ENCODE measurements around the gene SPTBN1.

The SPTBN1 gene

DNA sequence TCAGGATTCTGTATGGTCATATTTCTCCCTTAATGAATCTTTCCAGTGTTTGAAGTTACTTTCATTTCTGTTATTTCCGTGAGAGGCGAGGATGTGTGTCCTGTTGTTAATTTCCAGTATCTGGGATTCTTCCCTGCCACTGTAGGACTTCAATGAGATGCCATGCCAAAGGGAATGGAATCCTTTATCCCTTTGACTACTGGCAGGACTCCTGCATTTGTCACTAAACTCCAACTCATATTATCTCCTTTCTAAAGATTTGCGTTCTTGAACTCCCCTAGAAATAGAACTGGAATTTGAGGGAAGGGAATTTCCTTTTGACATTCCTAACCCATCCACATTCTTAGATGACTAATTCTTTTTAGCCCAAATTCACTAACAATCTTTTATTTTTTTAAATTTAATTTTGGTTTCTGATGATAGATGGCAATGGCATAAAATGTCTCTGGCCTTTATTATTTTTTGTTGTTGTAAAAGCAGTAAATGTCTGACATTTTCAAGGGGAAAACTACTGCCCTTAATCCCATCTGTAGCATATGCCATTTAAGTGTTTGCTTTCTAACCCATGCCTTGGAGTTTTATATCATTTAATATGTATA is 179.5 kb downstream of the SPTBN1 start:
- FAIRE-seq (no peak), DNase-seq (ENCODE audit: insufficient read length, low spot score) (no peak)
- no peak for TF ChIP-seq POLR2A (IDR thresholded peaks at IDR 0.05; ENCODE audit: low read depth, low read length)

DNA sequence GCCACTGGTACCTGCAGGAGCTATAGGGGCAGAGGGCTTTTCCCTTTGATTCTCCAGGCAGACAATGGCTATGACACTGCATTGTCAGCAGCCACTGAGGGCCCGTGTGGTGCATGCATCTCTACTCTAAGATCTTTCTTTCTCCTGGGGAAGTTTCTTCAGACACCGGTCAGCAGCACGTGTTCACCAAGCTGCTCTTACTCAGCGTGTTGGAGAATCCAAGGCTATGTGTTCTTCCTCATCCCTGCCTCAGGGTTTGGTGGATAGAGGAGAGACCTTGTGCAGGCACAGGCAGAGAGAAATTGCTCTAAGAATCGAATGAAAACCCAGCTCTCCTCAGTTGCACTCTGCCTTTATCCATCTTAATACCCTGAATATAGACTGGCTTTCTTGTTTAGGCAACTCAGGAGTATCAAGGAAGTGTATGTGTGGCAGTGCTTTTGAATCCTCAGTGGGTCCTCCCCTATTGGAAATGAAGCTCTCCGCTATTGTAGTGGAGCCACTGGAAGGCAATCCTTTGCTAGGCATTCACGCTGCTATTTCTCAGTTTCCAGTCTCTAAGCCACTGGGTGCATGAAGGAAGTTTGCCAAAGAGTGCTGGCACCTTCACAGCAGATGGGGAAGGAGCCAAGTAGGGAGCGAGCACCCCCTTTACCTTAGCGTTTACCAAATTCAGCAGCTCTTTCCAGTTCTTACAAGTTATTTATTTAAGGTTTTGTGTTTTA is 180.4 kb downstream of the SPTBN1 start:
- FAIRE-seq: no peak
- no peak for DNase-seq (ENCODE audit: insufficient read length, low spot score)
- no peak for TF ChIP-seq POLR2A (IDR thresholded peaks at IDR 0.05; ENCODE audit: low read depth, low read length)

DNA sequence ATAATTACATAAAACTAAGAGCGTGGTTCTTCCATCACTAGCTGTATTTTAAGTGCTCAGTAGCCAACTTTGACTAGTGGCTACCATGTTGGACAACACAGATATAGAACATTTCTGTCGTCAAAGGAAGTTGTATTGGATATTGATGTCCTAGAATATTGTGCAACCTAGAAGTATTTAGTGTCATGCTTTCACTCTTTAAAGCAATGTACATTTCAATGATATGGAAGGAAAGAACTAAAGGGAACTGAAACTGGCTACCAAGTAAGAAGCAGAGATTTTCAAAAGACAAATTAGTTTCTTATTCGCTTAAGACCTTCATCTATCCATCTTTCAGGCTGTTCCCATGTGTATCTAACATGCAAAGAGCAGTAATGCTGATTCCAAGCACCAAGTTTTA is 182.0 kb downstream of the SPTBN1 start:
- no peak for TF ChIP-seq POLR2A (IDR thresholded peaks at IDR 0.05; ENCODE audit: low read depth, low read length)
- FAIRE-seq (no peak), DNase-seq (ENCODE audit: insufficient read length, low spot score) (no peak)

DNA sequence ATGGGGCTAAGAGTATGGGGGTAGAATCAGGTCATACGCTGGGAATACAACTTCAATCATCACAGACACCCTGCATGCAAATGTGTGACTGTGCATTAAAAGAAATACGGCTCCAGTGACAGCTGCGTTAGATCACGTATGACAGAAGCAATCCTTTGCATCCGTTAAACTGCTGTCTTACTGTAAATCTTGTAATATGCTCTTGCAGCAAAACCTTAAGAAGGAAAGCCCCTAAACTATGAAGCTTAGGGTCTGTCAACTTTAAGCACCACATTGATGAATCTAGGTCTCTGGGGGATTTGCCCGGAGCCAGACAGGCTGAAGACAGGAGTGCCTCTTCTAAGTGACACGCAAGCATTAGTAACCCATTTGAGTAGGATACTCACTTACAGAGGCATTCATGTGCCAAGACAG is 182.7 kb downstream of the SPTBN1 start:
- TF ChIP-seq POLR2A (IDR thresholded peaks at IDR 0.05; ENCODE audit: low read depth, low read length): no peak
- FAIRE-seq: no peak
- no peak for DNase-seq (ENCODE audit: insufficient read length, low spot score)

DNA sequence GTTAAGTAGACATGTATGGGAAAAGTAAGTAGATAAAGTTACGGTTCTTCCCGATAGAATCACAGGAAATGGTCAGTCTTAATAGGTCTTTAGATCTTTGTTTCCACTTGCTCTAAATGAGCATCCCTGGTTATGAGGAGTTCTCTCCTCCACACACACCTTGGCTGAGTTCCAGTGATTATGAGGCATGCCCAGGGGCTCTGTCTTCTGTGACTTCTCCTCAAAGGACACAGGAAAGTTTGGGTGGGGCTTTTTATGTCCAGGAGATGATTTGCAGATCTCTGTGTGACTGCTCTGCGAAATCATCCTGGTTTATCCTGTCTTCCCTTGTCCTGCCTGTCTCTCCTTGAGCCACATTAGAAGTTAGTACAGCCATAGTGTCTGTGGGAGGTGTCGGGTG is 183.5 kb downstream of the SPTBN1 start:
- no peak for TF ChIP-seq POLR2A (IDR thresholded peaks at IDR 0.05; ENCODE audit: low read depth, low read length)
- DNase-seq (ENCODE audit: insufficient read length, low spot score) (no peak), FAIRE-seq (no peak)

DNA sequence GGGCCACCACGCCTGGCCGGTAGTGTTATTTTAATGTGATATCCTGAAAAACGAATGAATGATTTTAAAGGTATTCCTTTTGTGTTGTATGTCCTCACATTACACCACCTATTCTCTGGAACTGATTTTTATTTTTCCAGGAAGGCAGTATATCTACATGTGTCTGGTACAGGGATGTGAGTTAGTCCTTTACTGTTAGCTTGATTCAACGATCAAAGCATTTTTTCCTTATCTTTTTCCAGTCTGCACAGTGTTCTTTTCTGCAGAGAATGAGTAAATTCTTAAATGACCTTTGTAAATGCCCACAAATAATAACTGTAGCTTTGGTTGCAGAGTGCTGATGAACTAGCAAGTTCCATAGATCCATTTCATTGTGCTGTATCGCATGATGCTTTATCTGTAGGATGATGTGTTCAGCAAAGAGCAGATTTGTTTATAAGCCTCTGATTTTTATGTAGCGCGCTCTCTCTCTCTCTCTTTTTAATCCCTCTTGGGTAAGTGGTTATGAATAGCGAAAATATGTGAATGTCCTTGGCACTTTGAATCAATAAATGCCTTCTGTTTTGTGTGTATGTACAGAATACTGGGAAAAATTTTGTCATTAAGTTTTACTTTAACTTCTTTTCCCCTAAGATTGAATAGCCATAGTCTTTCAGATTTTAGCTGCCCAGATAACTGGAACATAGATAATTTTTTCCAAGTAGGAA is 184.9 kb downstream of the SPTBN1 start:
- no peak for TF ChIP-seq POLR2A (IDR thresholded peaks at IDR 0.05; ENCODE audit: low read depth, low read length)
- no peak for DNase-seq (ENCODE audit: insufficient read length, low spot score)
- FAIRE-seq: no peak

DNA sequence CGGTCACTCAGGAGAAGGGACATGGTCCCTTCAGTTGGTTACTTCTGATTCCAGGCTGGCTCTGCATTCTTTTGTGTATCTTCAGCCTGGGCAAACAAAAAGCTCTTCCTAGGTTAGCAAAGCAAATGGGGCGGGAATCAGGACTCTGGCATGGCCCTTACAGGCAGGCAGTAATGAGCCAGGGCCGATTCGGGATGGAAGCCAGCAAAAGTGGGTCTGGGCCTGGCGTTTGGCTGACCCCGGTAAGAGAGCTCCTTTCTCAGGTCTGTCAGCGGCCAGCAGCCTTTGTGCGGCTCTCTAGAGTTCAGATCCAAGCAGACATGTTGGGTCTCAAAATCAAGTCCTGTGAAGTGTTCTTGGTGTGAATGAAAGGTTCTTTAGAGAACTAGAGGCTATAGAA is 185.9 kb downstream of the SPTBN1 start:
- FAIRE-seq (no peak), DNase-seq (ENCODE audit: insufficient read length, low spot score) (no peak)
- no peak for TF ChIP-seq POLR2A (IDR thresholded peaks at IDR 0.05; ENCODE audit: low read depth, low read length)

DNA sequence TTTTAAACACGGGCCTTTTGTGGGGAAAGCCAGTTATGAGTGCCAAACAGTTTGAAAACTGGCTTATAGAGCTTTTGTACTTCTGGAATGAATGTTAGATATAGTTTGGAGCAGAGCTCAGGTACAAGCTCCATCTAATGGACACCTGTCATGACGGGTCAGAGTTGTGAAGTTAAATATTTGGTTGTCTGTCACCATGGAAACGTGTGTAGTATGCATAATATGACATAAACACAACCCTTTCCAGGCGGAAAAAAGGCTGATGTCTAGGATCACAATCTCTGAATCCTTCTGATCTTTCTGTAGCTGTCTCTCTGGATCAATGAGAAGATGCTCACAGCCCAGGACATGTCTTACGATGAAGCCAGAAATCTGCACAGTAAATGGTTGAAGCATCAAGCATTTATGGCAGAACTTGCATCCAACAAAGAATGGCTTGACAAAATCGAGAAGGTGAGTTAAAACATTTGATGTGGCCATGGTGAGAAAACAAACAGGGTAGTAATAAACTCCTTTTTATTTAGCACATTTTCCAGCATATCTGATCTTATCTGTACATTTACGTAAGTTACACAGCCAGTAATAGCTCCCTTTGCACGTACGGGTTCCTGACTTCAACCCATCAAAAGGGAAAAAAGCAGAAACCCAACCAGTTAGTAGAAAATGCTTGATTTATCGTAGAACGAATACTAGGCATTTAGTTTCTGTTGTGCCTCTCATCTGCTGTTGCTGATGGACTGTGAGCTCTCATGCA is 186.7 kb downstream of the SPTBN1 start:
- FAIRE-seq: no peak
- TF ChIP-seq POLR2A (IDR thresholded peaks at IDR 0.05; ENCODE audit: low read depth, low read length): no peak
- DNase-seq (ENCODE audit: insufficient read length, low spot score): no peak

DNA sequence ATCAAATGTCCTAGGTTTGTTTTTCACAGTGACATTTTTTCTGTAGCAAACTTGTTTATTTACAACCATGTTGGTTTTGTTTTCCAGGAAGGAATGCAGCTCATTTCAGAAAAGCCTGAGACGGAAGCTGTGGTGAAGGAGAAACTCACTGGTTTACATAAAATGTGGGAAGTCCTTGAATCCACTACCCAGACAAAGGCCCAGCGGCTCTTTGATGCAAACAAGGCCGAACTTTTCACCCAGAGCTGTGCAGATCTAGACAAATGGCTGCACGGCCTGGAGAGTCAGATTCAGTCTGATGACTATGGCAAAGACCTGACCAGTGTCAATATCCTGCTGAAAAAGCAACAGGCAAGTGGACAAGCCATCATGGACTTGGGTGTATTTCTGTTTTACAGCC is 188.1 kb downstream of the SPTBN1 start:
- FAIRE-seq: no peak
- no peak for DNase-seq (ENCODE audit: insufficient read length, low spot score)
- no peak for TF ChIP-seq POLR2A (IDR thresholded peaks at IDR 0.05; ENCODE audit: low read depth, low read length)

DNA sequence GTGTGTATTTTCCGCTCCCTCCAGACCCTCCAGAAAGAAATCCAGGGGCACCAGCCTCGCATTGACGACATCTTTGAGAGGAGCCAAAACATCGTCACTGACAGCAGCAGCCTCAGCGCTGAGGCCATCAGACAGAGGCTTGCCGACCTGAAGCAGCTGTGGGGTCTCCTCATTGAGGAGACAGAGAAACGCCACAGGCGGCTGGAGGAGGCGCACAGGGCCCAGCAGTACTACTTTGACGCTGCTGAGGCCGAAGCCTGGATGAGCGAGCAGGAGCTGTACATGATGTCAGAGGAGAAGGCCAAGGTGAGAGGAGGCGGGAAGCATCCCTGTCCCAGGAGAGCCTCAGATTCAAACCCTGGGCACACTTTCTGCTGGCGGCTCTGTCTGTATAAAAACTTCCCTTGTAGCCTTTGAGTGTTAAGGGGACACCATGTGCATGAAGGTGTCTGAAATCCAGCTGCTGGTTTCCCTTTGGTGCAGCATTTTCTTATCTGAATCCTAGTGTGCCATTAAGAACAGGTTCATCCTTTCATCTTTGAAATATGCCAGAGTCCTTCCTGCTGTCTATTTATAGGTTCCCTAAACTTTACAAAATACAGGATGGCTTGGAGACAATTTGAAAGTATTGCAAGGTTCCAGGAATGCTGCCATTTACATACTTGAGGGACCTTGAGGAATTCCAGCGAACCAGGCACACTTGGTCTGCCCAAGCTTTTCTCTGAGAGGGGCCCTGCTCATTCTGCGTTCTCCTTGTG is 190.2 kb downstream of the SPTBN1 start:
- FAIRE-seq (no peak), DNase-seq (ENCODE audit: insufficient read length, low spot score) (no peak)
- no peak for TF ChIP-seq POLR2A (IDR thresholded peaks at IDR 0.05; ENCODE audit: low read depth, low read length)

DNA sequence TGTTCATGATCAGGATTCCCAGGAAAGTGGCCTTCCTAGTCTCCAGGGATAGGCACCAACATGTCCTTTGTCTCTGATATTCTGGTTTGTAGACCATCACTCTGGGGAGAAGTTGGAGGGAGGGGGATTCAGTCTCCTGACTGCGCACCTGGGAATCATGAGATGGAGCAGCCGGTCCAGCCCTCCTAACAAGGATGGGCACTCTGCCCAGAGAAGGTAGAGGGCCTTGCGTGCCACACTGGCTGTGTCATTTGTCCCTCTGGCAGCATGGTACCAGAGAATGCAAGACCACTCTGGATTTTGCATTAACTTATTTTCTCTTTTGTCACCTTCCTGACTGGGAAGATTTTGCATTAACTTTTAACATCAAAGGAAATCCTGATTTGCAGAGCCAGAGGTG is 192.1 kb downstream of the SPTBN1 start:
- DNase-seq (ENCODE audit: insufficient read length, low spot score): no peak
- no peak for FAIRE-seq

DNA sequence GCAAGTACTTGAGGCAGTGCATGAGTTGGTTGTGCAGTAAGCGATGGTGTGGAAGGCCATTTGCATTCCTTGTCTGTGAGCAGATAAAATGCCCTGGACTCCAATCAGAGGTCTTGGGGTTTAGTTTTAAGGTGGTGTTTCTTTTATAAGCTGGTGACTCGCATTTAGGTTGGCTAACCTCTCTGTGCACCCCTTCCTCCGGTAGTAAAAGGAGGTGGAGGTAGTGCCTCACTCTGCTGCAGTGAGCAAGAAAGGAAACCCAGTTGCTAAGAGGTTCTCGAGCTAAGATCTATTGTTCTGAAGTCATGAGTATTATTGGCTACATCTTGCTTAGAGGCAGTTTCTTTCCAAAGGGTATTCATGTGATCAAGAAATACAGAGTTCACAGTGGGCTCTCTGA is 193.1 kb downstream of the SPTBN1 start:
- DNase-seq (ENCODE audit: insufficient read length, low spot score): no peak
- FAIRE-seq: no peak
- no peak for TF ChIP-seq POLR2A (IDR thresholded peaks at IDR 0.05; ENCODE audit: low read depth, low read length)

More for the DNA sequence above, 192.1 kb downstream of the SPTBN1 start:
- no peak for TF ChIP-seq POLR2A (IDR thresholded peaks at IDR 0.05; ENCODE audit: low read depth, low read length)

DNA sequence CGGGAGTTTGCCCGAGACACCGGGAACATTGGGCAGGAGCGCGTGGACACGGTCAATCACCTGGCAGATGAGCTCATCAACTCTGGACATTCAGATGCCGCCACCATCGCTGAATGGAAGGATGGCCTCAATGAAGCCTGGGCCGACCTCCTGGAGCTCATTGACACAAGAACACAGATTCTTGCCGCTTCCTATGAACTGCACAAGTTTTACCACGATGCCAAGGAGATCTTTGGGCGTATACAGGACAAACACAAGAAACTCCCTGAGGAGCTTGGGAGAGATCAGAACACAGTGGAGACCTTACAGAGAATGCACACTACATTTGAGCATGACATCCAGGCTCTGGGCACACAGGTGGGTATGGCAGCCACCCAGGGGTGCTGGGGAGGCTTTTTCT is 193.5 kb downstream of the SPTBN1 start:
- DNase-seq (ENCODE audit: insufficient read length, low spot score) (no peak), FAIRE-seq (no peak)
- no peak for TF ChIP-seq POLR2A (IDR thresholded peaks at IDR 0.05; ENCODE audit: low read depth, low read length)

Data from H54 (cell line).